Upper lobe of left lung (tissue), 6 donors: ENCODE results near the gene CCDC12. TPM values are rescaled to one million over a fixed set of nuclear protein-coding genes. Genes with fewer than 3 reads are reported as not detected.

ENCODE experiments used
- ATAC-seq, 2 donors: fragments of 200-7000 bp; cut with Tn5 transposase; one replicate each; pipeline ENCODE4 v1.9.1; 2022; ENCODE audit warnings: mild to moderate bottlenecking in 2 of 2, moderate library complexity in 2 of 2; ENCODE audit not compliant: low FRiP score in 2 of 2
- DNase-seq, 2 donors: peaks; one replicate each; pipeline ENCODE4 v3.0.0-alpha.2; 2019 to 2020
- H3K27ac ChIP-seq, 4 donors: fragments of 200-600 bp; sonication (generic); one replicate each; pipeline ENCODE4 v1.5.1; 2016 to 2019
- H3K27me3 ChIP-seq, 4 donors: fragments of 200-600 bp; sonication (generic); one replicate each; pipeline ENCODE4 v1.5.1; 2017 to 2019
- H3K36me3 ChIP-seq, 4 donors: fragments of 200-600 bp; sonication (generic); one replicate each; pipeline ENCODE4 v1.5.1; 2016 to 2019
- H3K4me1 ChIP-seq, 4 donors: fragments of 200-600 bp; sonication (generic); one replicate each; pipeline ENCODE4 v1.5.1; 2018 to 2019
- H3K4me3 ChIP-seq, 4 donors: fragments of 200-600 bp; sonication (generic); one replicate each; pipeline ENCODE4 v1.5.1; 2017 to 2019; ENCODE audit warnings: mild to moderate bottlenecking in 2 of 4, moderate library complexity in 1 of 4
- H3K9me3 ChIP-seq, 4 donors: fragments of 200-600 bp; sonication (generic); one replicate each; pipeline ENCODE4 v1.5.1; 2018 to 2019
- EP300 ChIP-seq, 4 donors: sonication (generic); formaldehyde crosslinking; IDR thresholded peaks; one replicate each; pipeline ENCODE4 v1.5.1; 2017; ENCODE audit warnings: antibody characterized with exemption in 4 of 4, control low read depth in 2 of 4
- POLR2A ChIP-seq, 4 donors: fragments of 450-650 bp; IDR thresholded peaks; one replicate each; pipeline ENCODE4 v1.5.1; 2016 to 2017; ENCODE audit warnings: antibody characterized with exemption in 4 of 4, mild to moderate bottlenecking in 2 of 4
- POLR2AphosphoS5 ChIP-seq, 2 donors: sonication (generic); formaldehyde crosslinking; IDR thresholded peaks; one replicate each; pipeline ENCODE4 v1.5.1; 2017; ENCODE audit warnings: antibody characterized with exemption in 2 of 2
- WGBS, 2 donors: methylation state at CpG; one replicate each; pipeline ENCODE4 v1.1.5; 2017 to 2018; 5-methylcytosine and 5-hydroxymethylcytosine counted together
- total RNA-seq, 6 donors: library from RNA; depleted of rRNA in 4 of 6; stranded (reverse); fragments of >200 nt in 4 of 6; gene quantifications; one replicate each; pipeline versions ENCODE4 v1.1.0 to v1.2.1, GENCODE V29; 2016 to 2021
- TF ChIP-seq, protein P1 (sequence below), 6 experiments: fragments of 450-650 bp in 4 of 6; fragments of 200-600 bp in 2 of 6; sonication (generic) in 2 of 6; IDR thresholded peaks; one replicate each; pipeline ENCODE4 v1.5.1; 2016 to 2019; ENCODE audit warnings: antibody characterized with exemption in 6 of 6
- donor health status: DM: no; HTN: no; CAD: no; lungs with moderate emphysema.
- donor health status: DM: no; HTN: yes; CAD: no; lungs with severe emphysema.

The CCDC12 gene
- total RNA-seq, 6 donors from 2014 or later = 42.3 to 93.2 (median 69.8) TPM

DNA sequence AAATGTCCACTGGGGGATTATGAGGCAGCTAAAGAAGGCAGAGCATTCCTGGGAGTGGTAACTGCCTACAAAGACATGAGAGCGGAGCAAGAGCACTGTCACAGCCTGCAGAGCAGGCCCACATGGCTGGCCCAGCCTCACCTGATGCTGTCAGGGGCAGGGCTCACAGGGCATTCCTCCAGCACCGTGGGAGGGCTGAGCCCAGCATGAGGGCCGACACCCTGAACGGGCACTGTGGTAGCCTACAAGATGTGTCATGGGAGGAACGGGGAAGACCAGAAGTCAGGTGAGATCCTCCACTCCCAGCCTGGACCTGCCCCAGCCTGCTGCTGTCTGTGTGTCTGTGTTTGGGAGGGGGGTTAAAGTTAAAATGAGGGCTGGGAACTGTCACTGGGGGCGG lies 30.1 kb downstream of the CCDC12 start:
- H3K27me3 ChIP-seq = no peaks in the 10 kb centered on the region
- H3K27ac ChIP-seq = peak overlapping the region; percentile 71 to 89 (median 83)
- H3K9me3 ChIP-seq = no peaks in the 10 kb centered on the region
- TF ChIP-seq EP300 (IDR thresholded peaks at IDR 0.05) (no peak), POLR2A (IDR thresholded peaks at IDR 0.05) (no peak), POLR2AphosphoS5 (IDR thresholded peaks at IDR 0.05) (no peak)
- TF ChIP-seq, protein P1, sequence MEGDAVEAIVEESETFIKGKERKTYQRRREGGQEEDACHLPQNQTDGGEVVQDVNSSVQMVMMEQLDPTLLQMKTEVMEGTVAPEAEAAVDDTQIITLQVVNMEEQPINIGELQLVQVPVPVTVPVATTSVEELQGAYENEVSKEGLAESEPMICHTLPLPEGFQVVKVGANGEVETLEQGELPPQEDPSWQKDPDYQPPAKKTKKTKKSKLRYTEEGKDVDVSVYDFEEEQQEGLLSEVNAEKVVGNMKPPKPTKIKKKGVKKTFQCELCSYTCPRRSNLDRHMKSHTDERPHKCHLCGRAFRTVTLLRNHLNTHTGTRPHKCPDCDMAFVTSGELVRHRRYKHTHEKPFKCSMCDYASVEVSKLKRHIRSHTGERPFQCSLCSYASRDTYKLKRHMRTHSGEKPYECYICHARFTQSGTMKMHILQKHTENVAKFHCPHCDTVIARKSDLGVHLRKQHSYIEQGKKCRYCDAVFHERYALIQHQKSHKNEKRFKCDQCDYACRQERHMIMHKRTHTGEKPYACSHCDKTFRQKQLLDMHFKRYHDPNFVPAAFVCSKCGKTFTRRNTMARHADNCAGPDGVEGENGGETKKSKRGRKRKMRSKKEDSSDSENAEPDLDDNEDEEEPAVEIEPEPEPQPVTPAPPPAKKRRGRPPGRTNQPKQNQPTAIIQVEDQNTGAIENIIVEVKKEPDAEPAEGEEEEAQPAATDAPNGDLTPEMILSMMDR (IDR thresholded peaks at IDR 0.05) = no peak
- no peak overlapping the region for H3K4me3 ChIP-seq
- H3K4me1 ChIP-seq = peaks cover 80 to 99% (median 88%) of the 10 kb centered on the region in 4 donors
- H3K36me3 ChIP-seq = no peaks in the 10 kb centered on the region
- ATAC-seq (no peak), DNase-seq (no peak)
- 66 to 88% methylated on average over 4 to 6 of the region's 6 CpGs for WGBS, 2 donors

DNA sequence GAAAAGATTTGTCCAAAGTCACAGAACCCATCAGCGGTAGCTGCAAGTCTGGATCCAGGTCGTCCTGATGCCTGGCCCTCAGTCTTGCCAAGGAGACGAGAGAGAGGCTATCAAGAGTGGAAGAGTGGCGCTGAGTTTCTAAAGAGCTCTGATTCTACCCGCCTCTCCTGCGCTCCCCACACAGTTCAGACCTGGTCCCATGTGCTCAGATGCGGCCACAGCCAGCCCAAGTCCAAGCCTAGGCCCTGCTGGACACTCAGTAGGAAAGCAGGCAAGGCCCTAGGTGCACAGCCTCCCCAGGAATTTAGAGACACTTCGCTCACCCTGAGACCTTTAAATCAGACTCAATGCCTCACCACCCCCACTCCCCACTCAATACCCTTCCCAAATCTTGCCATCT lies 32.4 kb downstream of the CCDC12 start:
- Histone ChIP-seq H3K27me3 (no peaks in the 10 kb centered on the region), H3K36me3 (peaks cover 0 to 17% (median 6%) of the 10 kb centered on the region in 4 donors), H3K27ac (peak overlapping the region; percentile 71 to 89 (median 80)), H3K4me1 (peaks cover 62 to 91% (median 77%) of the 10 kb centered on the region in 4 donors), H3K4me3 (no peak overlapping the region), H3K9me3 (no peaks in the 10 kb centered on the region)
- 65 to 76% methylated on average over 8 of the region's 8 CpGs for WGBS, 2 donors
- TF ChIP-seq, protein P1 (IDR thresholded peaks at IDR 0.05) = no peak
- TF ChIP-seq EP300 (IDR thresholded peaks at IDR 0.05) (no peak), POLR2AphosphoS5 (IDR thresholded peaks at IDR 0.05) (no peak)
- ATAC-seq (peak in 1 of 2 donors; percentile 53), DNase-seq (no peak)

DNA sequence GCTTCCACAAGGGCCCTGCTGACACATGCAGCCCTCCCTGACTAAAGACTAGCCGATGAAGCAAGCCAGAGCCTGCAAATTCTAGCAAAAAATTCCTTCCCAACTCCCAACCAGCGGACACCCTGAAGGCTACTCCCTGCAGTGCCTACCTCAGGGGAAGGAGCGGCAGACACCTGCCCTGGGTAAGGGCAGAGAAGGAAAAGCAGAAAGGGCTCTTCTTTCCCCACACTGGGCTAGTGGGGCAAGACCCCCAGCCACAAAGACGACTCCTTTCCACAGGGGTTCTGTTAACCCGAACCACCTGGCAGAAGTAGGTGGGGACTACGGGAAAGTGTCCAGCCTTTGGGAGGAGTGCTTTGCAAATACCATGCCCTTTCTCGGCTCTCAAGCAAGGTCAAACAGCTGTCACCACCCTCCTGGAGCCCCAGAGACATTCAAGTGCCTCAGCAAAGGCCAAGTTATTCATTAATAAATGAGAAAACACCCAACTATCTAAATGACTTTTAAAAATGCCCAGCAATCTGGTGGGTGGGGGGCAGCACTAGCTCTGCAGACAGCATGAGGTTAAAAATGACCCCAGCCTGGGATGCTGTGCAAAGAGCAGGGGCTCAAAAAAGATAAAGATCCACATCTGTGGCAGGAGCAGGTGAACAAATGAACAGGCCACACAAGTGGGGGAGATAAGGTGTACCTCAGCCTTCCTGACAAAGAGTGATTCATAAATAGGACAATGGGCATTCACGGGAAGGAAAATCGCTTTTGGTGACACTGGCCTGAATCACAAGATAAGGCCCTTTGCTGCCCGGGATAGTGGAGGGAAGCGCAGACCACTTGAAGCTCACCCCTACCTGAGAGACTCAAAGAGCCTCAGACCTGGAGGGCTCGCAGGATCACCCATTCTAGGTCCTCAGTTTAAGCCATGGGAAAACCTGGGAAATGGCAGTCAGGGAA lies 33.0 kb downstream of the CCDC12 start:
- WGBS, 2 donors = 54 to 68% methylated on average over 10 to 12 of the region's 12 CpGs
- peaks cover 62 to 91% (median 77%) of the 10 kb centered on the region in 4 donors for H3K4me1 ChIP-seq
- peaks cover 0 to 20% (median 6%) of the 10 kb centered on the region in 4 donors for H3K36me3 ChIP-seq
- DNase-seq = peak in 1 of 2 donors; percentile 82
- peak overlapping the region in 1 of 4 donors; percentile 8 for H3K4me3 ChIP-seq
- no peaks in the 10 kb centered on the region for H3K27me3 ChIP-seq
- TF ChIP-seq POLR2AphosphoS5 (IDR thresholded peaks at IDR 0.05) (peak in 1 of 2 donors; percentile 6), POLR2A (IDR thresholded peaks at IDR 0.05) (no peak), EP300 (IDR thresholded peaks at IDR 0.05) (peak in 1 of 4 donors; percentile 46)
- TF ChIP-seq, protein P1 (IDR thresholded peaks at IDR 0.05) = no peak
- peak; percentile 27 to 44 for ATAC-seq
- no peaks in the 10 kb centered on the region for H3K9me3 ChIP-seq
- peak overlapping the region; percentile 71 to 89 (median 80) for H3K27ac ChIP-seq

DNA sequence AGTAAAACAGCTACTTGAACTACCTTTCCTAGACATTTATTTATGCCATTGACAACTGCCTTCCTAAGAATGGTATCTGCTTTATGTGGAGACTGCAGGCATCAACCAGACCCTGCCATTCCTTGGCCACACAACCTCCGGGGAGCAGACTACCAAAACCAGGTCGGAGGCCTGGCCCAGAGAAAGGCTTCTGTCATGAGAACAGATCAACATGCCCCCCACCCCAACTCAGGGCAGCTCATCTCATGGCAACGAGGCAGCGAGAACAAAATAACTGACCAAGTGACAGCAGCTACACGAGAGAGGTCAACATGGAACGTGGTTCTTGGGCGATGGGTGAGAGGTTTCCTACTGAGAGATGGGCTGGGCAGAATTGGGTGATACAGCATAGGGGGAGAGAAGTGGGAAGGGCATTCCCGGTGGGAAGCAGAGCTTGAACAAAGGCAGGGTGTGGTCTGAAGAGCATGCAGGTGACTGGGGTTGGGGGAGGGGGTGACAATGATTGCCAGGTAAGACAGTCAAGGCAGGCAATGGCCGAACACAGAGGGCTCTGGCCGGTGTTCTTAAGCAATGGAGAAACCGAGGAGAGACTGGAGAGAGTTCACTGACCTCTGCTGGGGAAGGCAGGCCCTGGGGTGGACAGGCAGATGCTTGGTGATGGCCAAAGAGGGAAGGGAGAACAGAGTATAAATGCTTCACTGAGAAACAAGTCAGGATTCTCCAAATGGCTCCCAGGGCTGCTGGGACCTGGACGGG lies 33.9 kb downstream of the CCDC12 start:
- Histone ChIP-seq H3K4me3 (peak overlapping the region in 1 of 4 donors; percentile 8), H3K36me3 (peaks cover 0 to 28% (median 9%) of the 10 kb centered on the region in 4 donors), H3K4me1 (peaks cover 59 to 91% (median 69%) of the 10 kb centered on the region in 4 donors), H3K9me3 (no peaks in the 10 kb centered on the region), H3K27me3 (no peaks in the 10 kb centered on the region), H3K27ac (peak overlapping the region; percentile 71 to 89 (median 80))
- DNase-seq = no peak
- no peak for ATAC-seq
- 76 to 80% methylated on average over 12 of the region's 12 CpGs for WGBS, 2 donors
- TF ChIP-seq POLR2A (IDR thresholded peaks at IDR 0.05) (no peak), POLR2AphosphoS5 (IDR thresholded peaks at IDR 0.05) (no peak), EP300 (IDR thresholded peaks at IDR 0.05) (no peak)
- TF ChIP-seq, protein P1 (IDR thresholded peaks at IDR 0.05) = no peak
